GM18870 (cell line): ENCODE measurements around the gene PGAP1.
A peak's percentile ranks its signal among the peaks of the same experiment; 100 is the strongest.

Source experiments
- ATAC-seq: cut with Tn5 transposase; IDR thresholded peaks from one replicate; pipeline ENCODE4 v1.9.1; 2021; ENCODE audit warnings: moderate library complexity; ENCODE audit not compliant: unreplicated experiment

The PGAP1 gene

DNA sequence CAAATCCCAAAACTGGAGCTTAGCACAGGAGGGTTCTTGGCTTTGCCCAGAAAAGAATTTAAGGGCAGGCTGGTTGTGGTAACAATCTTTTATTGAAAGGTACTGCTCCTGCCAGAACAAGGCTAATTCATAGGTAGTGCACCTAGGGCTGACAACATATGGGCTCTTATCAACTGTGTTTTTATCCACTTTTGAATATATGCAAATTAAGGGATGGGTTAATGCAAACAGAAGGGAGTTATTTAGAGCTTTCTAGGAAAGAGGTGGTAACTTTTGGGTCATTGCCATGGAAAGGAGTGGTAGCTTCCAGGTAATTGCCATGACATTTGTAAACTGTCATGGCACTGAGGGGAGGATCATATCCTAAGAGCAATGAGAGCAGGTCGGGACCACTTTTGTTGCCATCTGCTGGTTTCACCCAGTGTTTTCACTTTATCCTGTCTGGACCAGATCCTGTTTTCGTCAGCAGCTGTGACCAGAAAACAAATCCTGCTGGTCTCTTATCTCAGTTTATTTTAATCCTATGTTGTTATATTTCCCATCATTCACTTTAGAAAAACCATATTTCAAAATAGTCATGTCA is 118.3 kb downstream of the PGAP1 start:
- ATAC-seq = no peak

- ATAC-seq = no peak
Observed at GRCh38 chr2:196804381-196804780, 122.1 kb downstream of the PGAP1 start.

- ATAC-seq = no peak
Observed at GRCh38 chr2:196802401-196802800, 124.1 kb downstream of the PGAP1 start.

DNA sequence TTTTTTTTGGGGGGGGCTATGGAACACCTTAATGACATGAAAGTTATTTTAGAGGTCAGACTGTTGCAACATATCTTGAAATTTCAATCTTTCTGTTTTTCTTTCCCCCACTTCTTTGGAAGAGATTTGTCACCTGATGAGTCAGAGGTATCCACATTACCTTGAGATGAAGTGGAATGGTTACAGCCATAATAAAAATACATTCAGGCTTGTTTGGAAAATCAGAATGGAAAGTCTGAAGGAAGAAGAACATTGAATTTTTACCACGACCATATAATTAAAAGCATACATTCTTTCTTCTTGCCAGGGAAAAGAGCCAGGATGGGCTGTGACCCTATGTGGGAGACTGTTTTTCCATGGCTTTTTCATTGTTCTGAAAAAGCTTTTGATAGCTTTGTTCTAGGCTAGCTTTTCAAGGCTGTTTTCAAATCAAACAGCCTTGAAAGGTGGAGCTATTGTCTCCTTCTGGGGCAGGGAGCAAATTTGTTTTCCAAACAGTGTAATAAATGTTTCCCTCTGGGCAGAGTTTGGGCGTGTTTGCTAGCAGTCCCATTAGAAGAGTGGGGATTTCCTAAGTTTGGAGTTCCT is 124.7 kb downstream of the PGAP1 start:
- ATAC-seq = no peak

- peak; percentile 1 for ATAC-seq
Observed at GRCh38 chr2:196798980-196799379, 127.5 kb downstream of the PGAP1 start.

- no peak for ATAC-seq
Observed at GRCh38 chr2:196792865-196793264, 133.6 kb downstream of the PGAP1 start.

DNA sequence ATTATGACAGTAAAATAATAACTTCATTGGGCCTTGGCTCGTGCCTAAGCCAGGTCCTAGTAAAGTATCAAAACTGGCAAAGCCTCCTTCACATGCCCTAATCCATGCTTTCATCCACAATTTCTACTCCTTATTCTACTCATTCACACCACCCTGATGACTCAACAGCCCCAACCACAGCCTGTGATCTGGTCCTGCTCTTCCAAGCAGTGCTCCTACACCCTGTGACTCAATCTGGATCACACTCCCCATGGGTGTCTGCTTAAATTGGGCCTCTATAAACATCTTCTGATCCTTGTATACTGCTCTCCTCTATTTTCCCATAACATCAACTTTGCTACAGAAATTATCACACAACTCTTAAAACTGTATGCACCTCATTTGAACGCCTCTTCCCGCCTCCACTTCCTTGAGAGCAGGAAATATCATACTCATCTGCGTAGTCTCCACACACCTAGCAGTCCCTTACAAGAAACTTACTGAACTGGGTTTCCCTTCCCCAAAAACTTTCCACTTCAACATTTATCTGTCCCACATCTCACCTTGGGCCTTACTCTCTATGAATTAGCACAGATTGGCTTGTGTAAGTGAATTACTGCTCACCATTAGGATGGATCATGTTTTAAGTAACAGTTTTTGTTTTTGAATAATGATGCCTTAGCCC is 142.9 kb downstream of the PGAP1 start:
- peak; percentile 44 for ATAC-seq
